Left renal pelvis (tissue), 4 donors: ENCODE measurements around the gene MROH2B. TPM values are rescaled to one million over a fixed set of nuclear protein-coding genes. Genes with fewer than 3 reads are reported as not detected.
"Not testable (repeated sequence)": the region's sequence is repeated elsewhere in the genome, so short reads cannot be mapped to it uniquely, and the experiment has no call there.

ENCODE experiments used
- DNase-seq, 4 donors: peaks; one replicate each; pipeline ENCODE4 v3.0.0-alpha.2; 2013; ENCODE audit warnings: low read depth in 4 of 4, low spot score in 3 of 4
- polyA plus RNA-seq, 4 donors: library from polyadenylated mRNA; unstranded; fragments of 120-200 nt; gene quantifications; one replicate each; pipeline ENCODE4 v1.2.1, GENCODE V29; 2013; ENCODE audit not compliant: insufficient read length in 4 of 4

The MROH2B gene
- polyA plus RNA-seq, 4 donors: 0.21 to 0.29 TPM; not detected in 2

DNA sequence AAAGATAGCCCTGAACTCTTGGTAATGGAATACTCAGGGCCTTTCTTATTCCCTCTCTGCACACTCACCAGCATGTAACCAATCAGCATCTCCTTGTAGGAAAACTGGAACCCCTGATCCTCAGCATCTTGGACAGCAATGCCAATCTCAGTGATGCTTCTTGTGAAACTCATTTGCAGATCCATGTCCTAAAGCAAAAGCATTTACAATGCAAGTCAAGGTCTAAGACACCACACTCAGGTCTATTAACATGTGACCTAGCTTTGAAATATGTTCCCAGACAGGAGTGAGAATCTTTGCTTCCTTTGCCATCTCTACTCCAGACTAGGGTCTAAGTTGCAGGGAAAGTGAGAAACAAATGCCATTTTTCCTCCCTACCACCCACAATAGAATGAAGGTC, 38.2 kb downstream of the MROH2B start:
- DNase-seq: no peak

DNA sequence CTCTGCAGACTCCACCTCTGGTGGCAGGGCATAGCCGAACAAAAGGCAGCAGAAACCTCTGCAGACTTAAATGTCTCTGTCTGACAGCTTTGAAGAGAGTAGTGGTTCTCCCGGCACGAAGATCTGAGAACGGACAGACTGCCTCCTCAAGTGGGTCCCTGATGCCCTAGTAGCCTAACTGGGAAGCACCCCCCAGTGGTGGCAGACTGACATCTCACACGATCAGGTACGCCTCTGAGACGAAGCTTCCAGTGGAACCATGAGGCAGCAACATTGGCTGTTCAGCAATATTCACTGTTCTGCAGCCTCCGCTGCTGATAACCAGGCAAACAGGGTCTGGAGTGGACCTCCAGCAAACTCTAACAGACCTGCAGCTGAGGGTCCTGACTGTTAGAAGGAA, 48.5 kb downstream of the MROH2B start:
- not testable (repeated sequence) for DNase-seq

DNA sequence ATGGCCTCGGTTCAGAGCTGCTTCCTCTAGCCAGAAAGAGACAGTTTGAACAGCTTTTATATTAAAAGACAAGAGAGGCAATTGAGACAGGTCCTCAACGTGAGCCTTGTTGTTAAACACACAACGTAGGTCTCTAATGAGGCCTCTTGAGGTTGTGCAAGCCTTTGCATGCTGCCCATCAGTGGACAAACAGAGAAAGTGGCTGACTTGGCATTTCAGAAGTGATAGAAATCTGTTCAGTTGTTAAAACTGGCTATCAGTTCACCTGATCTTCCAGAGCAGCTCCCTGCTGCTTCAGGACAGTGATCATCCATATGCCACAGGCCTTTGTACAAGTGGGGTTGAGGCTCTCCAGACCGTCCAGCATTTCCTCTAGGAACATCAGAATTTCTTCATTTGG, 58.8 kb downstream of the MROH2B start:
- DNase-seq: no peak

DNA sequence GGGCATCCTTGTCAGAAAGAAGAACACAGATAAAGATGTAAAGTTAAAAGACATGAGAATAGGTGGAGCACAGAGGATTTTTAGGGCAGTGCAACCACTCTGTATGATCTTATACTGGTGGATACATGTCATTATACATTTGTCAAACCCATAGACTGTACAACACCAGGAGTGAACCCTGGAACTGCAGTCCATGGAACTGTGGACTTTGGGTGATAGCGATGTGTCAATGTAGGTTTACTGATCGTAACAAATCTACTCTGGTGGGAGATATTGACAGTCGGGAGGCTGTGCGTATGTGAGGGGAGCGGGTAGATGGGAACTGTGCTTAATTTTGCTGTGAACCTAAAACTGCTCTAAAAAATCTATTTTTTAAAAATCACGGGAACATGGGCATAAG, 60.6 kb downstream of the MROH2B start:
- DNase-seq: no peak

DNA sequence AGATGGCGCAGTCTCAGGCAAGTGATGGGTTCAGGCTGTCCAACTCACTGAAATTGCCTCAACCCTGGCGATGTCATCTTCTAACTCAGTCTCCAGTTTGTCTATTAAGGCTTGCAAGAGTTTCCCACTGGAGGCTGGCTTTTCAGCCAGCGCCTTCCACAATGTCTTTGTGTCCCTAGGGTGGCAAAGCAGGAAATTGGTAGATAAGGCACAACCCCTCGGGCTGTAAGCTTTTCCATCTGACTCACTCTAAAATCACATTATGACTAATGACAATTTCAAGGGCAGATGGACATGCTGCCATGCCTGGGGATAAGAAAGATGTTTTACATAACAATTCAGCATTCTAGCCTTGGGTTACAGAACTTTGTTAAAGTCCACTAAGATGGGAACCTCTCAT, 61.9 kb downstream of the MROH2B start:
- no peak for DNase-seq

DNA sequence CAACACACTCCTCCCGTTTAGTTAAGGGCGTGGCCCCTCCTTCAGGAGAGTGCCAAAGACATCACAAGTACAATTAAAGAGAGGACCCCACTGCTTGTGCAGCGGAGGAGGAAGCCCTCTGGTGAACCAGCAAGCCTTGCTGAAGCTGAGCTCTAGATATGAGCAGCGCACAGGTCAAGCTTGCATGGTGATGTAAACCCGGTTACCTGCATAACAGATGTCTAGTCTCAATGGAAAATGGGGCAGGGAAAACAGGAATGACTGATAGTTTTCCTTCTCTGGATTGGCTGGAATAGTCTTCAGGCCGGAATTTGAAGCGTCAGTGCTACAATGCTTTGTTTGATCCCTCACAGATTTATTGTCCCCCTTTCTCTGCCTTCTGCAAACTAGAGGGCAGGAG, 66.2 kb downstream of the MROH2B start:
- no peak for DNase-seq

DNA sequence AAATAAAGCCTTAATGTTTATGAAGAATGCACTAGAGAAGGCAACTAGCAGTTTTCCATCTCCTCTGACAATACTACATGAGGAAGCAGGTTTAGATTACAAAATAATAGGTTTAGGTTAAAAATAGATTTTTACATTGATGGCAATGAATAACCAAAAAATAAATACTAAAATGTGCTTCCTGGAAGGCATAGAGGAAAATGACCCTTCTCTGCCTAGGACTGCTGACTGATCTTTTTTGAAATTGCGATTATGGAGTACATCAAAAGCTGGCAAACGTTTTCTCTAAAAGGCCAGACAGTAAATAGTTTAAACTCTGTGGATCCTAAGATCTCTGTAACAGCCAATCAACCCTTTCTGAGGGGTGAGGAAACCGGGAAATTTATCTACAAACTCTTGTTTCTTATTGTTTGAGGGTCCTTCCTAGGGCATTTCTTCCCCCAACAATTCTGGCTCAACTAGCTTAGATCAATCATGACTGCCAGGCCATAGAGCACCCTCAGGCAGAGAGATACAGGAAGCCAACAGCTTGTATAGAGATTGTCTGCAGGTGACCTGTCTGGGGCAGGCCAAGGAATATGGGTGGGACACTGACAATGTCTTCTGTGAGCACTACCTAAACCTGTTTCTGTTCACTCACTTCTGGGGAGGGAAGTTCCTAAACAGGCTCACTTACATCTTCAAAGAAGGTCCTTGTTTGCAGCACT, 67.3 kb downstream of the MROH2B start:
- DNase-seq: no peak

DNA sequence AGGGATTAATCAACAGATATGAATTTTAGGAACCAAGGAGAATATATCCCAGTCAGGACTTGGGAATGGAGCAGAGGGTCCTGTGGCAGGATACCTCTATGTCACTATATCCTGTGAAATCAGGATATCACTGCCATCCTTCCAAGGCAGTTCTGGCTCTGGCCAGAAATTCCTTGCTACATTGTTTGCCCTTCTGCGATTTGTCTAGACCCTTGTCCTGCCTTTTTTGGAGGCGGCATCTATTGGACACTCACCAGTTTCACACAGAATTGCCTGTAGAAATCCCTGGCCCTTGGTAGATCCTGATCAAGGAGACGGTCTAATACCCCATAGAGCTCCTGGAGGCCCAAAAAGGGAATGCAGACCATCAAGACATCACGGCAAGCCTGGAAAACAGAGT, 71.2 kb downstream of the MROH2B start:
- DNase-seq: no peak

DNA sequence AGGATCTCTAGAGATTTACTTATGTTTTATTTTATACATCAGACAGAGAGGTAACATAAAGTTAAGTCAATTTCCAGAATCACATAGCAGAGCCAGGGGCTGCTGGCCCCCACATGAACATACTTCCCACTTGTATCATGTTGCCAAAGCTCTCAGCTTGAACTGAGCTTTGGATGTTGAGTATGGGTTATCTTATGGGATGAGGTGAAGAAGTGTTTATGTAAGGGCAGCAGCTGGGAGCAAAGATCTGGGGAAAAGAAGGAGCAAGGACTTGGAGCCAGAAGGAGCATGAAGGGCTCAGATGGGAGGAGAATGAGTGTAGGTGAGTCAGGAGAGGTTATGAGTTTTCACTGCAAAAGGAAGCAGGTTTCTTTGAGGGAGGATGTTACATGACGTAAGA, 72.0 kb downstream of the MROH2B start:
- DNase-seq: no peak

DNA sequence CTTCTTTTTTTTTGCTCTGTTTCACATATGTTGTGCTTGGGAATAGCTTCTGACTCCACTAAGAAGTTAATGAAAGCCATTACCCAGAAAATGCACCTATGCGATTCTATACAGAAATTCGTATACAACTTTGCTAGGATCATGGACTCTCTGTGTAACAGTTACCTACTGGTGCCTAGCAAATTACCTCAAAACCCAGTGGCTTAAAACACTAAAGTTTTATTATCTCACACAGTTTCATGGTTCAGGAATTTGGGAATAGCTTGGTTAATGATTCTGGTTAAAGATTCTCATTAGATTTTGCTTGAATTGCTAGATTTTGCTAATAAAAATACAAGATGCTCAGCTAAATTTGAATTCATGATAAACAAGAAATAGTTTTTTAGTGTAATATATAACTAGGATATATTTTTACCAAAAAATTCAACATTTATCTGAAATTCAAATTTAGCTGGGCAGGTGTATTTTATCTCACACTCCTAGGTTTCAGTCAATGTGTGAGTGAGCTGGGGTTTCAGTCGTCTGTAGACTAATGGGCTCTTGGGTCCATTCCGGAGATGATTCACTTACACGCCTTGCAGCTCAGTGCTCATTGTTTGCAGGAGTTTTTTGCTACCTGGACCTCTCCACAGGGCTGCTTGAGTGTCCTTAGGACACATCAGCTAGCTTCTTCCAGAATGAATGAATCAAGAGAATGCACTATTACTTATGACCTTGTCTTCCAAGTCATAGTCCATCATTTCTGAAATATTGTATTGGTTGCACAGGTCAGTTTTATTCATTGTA, 75.1 kb downstream of the MROH2B start:
- DNase-seq: no peak

DNA sequence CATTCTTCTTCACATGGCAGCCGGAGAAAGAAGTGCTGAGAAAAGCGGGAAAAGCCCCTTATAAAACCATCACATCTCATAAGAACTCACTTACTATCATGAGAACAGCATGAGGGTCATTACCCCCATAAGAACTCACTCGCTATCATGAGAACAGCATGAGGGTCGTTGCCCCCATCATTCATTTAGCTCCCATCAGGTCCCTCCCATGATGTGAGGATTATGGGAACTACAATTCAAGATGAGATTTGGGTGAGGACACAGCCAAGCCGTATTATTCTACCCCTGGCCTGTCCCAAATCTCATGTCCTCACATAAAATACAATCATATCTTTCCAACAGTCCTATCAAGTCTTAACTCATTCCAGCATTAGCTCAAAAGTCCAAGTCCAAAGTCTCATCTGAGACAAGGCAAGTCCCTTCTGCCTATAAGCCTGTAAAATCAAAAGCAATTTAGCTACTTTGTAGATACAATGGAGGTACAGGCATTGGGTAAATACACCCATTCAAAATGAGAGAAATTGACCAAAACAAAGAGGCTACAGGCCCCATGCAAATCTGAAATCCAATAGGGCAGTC, 79.1 kb downstream of the MROH2B start:
- no peak for DNase-seq

DNA sequence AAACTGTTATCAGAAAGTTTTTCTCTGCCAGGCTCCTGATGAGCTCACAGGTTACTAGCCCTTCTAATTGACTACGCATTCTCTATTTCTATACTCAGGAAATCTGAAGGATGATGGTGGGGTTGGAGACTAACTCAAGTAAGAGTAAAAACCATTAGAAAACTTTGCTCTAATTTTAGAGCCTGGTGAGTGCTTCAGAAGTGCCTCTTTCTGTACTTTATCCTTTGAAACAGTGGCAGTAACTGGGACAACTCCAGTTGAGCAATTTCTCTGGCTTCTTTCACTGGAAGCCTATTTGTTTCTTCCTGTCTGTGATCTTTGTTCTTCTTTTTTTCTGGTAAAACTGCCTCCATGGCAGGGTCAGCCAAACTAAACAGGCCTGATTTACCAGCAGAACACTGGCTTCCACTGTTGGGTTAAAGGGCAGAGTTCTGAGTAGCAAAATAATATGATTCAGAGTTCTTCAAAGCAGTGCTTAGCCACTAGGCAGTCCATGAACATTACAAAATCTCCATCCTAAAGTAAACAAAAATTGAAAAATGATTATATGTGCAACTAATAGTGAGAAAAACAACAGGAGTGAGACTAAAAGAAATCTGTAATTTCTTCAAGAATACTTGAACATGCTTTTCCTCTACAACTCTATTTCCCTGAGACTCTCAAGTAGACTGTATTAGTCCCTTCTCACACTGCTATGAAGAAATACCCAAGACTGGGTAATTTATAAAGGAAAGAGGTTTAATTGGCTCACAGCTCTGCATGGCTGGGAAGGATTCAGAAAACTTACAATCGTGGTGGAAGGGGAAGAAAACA, 79.8 kb downstream of the MROH2B start:
- peak in 3 of 4 donors; percentile 31 to 45 (median 44) for DNase-seq

DNA sequence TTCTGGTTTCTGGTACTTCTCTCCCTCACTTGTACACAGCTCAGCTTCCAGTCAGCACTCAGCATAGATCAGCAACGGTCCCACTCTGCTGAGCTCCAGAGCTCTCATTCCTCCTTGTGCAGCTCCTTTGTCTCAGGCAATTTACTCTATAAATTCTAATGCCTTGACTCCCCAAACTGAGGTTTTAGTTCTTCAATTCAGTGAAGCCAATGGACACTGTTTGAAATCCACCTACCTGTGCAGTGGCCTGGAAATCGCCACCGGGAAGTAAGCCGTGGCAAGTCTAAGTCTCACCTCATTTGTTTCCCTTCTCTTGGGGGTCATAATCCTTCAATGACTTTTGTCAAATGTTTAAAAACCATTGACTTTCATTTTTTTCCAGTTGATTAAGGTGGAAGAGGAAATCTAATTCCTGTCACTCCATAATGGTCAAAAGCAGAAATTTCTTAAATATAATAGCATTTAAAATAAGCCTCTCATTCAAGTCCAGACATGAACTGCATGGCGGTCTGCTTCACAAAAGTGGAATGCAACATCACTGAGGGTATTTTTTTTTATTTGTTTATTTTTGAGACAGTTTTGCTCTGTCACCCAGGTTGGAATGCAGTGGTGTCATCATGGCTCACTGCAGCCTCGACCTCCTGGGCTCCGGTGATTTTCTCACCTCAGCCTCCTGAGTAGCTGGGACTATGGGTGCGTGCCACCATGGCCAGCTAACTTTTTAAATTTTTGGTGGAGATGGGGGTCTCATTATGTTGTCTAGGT, 82.2 kb downstream of the MROH2B start:
- no peak for DNase-seq

DNA sequence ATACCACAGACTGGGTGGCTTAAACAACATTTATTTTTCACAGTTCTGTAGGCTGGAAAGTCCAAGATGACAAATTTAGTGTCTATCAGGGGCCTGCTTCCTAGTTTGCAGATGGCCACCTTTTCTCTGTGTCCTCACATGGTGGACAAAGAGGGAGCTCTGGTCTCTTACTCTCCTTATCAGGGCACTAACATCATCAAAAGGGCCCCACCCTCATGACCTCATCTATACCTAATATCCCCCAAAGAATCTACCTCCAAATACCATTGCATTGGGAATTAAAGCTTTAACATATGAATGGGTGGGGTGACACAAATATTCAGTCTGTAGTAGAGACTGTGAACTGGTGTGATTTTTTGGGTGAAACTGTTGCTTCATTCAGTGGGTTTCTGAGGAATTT, 83.8 kb downstream of the MROH2B start:
- DNase-seq: no peak

DNA sequence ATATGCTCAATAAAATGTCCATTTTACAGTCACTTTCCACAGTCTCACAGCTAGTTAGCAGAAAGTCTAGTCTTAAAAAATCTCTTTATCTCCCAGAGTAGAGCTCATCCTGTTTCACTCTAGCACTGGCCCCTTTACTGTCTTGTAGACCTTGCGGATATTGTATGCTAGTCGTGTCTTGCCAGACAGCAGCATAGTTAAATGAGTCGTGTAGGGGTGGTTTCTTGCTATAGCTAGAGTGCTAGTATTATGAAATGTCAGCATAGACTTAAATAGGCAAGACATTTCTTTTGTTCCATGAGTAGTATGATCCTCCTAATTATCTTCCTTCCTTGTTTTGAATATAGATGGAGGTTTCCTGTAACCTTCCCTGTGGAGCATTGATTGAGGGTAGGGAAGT, 84.5 kb downstream of the MROH2B start:
- DNase-seq: no peak

DNA sequence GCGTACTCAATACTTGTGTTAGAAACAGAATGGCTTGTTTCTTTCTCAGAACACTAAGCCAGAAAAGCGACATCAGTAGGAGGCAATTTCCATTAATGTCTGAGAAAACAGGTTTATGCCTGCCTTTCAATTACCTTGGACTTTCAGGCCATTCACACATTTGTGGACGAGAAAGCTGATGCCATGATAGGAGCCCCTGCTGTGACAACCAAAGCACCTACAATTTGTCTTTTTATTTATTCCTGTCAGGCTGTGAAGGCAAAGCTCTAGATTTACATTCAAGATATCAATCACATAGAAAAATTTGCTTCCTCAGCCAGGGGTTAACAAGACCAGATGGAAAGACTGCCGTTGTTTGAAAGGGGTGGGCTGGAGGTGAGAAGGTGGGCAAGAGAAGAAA, 85.6 kb downstream of the MROH2B start:
- DNase-seq: no peak

DNA sequence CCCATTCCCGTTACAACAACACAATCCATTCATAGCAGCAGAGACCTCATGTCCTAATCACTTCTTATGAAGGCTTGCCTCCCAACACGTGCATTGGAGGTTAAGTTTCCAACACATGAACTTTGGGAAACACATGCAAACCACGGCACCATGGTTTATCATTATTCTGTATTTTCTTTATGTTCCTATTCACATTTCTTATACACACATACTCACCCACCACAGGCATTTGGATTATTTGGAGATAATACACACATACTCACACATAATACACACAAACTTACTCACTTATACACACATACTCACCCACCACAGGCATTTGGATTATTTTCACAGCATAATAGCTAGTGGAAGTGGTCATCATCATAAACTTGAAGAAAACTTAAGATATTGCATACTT, 86.3 kb downstream of the MROH2B start:
- no peak for DNase-seq

DNA sequence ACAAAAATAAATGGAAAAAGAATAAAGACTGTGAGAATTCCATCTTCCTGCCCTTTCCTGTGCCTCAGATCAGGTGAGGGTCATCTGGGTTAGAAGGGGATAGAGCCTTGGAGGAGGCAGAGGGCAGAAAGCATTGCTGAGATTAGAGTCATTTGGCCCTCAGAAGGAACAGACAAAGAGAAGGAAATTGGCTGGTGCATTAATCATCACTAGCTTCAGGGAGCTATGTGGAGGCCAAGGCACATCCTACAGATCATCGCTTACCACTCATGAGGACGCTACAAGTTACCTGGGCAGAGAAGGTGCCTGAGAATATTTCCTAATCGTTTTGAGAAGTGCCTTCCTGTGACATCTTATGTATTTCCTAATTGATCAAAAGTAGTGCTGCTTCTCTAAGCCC, 87.4 kb downstream of the MROH2B start:
- DNase-seq: no peak

DNA sequence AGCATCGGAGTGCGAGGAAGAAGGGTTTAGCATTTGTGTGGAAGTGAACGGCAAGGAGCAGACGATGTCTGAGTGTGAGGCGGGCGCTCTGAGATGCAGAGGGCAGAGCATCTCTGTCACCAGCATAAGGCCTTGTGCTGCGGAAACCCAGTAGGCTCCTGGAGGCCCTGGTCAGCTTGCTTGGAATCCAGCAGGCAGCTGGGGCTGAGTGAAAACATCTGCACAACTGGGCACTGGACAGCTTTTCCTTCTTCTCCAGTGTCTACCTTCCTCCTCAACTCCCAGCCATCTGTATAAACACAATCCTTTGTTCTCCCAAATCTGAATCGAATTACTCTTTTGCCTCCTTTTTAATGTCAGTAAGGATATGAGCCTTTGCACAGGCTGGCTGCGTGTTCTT, 89.7 kb downstream of the MROH2B start:
- no peak for DNase-seq

DNA sequence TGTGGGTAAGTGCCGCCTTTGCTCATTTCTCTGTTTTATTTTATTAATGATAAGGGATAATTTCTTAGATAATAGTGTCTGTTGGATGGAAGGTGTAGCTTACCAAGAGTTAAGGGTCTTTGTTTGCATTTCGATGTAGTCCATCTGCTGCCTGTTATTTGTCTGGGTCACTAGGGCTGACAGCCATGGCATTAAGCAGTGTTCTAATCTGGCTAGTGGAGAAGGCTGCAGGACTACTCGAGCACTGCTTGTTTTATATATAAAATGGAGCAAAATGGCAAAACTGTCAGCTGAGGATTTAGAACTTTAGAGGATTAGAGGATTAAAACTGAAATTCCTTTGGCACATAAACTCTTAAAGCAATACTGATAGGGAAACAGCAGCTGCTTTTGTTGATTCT, 94.3 kb downstream of the MROH2B start:
- no peak for DNase-seq
